NCI-H1417 treated with DMSO at 0.1 percent for 48 hours (cell line): ENCODE data around the gene FMN1.
"Not testable (repeated sequence)": the region's sequence is repeated elsewhere in the genome, so short reads cannot be mapped to it uniquely, and the experiment has no call there.

Source experiments
- DNase-seq: peaks from one replicate; lab custom pipeline; 2025; lab: John Stamatoyannopoulos, UW

FMN1 gene

DNA sequence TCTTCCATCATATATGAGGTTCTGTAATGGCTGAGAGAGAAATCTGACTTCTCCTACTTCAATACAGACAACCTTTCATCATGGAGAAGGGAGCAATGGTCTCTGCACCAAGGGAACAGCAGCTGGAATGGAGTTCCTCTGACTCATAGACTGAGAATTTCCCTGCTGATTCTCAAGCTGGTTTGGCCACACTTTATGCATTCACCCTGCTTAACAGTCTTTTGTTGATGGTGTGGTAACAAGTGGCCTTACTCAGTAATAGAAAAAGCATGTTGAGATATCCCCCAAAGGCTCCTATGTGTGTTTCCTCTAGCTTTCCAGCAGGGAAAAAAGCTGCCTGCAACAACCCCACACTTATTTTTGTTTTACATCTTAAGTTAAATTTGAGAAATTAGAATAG lies 338.6 kb downstream of the FMN1 start:
- no peak for DNase-seq

DNA sequence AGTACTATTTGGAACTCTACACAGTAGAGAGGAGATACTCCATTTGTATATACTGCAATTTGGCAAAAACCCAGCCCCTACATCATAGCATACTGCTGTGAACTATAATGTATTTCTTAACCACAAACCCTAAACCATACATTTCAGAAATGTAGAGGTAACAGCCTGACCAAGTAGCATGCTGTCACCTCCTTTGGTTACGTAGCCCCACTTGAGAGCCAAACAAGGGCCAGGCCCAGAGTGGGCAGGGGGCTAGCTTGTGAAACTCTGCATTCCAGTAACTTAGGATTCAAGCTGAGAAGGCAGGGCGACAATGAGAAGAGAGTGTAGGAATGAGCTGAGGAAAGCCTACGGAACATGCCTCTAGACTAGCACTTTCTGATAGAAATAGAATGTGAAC lies 340.9 kb downstream of the FMN1 start:
- DNase-seq, result no peak

- DNase-seq, result no peak
Observed at GRCh38 chr15:32852771-32853170, 341.7 kb downstream of the FMN1 start.

- DNase-seq, result no peak
Observed at GRCh38 chr15:32852017-32852416, 342.5 kb downstream of the FMN1 start.

DNA sequence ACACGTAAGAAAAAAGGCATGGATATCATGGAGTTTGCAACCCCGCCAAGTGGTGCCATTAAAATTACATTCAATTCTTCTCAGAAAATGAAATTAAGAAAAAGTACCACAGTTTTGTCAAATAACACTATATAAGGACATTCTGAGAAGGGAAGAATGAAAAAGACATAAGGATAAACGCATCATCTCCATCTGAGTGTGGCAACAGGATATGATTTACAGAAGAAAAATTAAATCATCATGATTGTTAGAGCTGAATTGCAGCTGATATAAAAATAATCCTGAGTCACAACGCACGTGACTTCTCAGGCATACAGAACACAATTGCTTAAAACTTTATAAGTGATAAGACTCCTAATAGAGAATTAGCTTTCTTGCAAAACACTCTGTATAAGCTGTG lies 342.9 kb downstream of the FMN1 start:
- no peak for DNase-seq

DNA sequence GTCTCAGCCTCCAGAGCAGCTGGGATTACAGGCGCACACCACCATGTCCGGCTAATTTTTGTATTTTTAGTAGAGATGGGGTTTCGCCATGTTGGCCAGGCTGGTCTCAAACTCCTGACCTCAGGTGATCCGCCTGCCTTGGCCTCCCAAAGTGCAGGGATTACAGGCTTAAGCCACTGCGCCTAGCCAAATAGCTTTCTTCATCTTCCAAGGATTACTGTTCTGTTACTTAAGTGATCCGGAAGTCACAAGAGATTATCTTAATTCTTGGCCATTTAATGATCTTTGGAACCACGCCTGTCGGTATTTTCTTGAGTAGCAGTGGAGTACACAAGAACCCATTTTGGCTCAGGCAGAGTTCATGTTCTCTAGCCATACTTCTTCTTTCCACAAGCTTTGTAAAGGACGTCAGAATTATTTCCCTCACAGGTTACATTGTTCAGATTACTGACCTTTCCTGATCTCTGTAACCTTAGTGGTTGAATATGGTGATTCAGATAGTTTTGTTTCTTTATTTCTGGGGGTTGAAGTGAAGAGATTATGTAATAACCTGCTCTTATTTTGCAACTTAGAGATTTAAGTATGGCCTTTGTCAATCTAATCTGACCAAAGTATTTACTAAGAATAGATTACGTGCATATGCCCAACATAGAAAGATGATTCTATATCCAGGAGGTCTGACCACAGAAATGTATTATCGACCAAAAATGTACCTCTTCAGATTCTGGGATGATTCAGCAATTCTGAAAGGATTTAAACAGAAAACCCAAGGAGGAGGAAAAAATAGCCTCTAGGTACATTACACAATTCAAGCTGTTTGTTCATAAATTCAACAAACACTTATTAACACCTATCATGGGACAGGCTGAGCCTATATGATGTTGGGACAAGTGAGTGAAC lies 344.5 kb downstream of the FMN1 start:
- no peak for DNase-seq

GRCh38 chr15:32846671-32847070 lies 347.8 kb downstream of the FMN1 start:
- not testable (repeated sequence) for DNase-seq

DNA sequence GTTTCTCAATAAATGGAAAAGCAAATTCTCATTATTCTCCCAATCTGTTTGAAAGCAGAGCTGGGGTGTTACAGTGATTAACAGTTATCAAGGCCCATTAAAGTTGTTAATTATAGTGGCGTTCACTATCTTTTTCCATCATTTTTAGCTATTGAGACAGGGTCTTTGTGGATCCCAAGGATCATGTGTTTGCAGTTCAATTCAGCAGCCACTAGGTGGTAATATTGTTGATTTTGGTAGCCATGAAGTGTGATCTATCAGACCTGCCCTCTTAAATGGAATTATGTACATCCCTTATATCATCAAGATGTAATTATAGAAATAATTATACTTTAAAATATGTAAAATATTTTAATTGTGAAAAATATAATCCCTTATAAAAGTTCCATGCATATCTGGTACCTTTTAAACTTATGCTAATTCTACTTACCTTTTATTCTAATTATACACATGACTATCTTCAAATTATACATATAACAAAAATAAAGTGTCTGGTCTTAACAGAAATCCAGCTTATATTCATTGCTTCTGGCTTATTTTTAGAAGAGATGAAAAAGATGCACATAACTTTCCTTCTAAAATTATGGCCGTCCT lies 350.3 kb downstream of the FMN1 start:
- DNase-seq, result no peak

DNA sequence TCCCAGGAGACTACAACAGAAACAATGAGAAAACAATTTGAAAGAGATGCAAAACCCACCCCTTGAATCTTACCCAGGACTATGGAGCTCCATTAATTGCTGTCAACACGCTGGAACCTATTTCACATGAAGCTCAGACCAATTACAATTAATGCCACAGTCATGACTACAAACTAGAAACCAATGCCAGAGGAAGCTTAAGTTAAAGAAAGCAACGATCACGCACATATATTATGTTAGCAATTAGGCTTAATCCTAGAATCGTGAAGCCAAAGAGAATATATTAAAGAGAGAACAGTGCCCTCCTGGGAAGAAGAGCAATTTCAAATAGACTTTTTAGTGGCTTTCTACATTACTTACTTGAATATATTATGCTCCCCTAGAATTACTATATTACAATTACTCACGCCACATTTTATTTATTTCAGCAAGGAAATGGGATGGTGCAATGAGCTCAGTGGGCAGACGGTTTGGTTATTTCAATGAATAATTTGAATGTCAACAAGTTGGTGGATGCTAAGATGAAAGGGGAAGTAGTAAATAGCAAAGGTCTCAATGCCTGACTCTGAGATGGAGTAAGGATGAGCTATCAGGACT lies 351.2 kb downstream of the FMN1 start:
- no peak for DNase-seq

GRCh38 chr15:32842081-32842480 lies 352.4 kb downstream of the FMN1 start:
- DNase-seq, result no peak

DNA sequence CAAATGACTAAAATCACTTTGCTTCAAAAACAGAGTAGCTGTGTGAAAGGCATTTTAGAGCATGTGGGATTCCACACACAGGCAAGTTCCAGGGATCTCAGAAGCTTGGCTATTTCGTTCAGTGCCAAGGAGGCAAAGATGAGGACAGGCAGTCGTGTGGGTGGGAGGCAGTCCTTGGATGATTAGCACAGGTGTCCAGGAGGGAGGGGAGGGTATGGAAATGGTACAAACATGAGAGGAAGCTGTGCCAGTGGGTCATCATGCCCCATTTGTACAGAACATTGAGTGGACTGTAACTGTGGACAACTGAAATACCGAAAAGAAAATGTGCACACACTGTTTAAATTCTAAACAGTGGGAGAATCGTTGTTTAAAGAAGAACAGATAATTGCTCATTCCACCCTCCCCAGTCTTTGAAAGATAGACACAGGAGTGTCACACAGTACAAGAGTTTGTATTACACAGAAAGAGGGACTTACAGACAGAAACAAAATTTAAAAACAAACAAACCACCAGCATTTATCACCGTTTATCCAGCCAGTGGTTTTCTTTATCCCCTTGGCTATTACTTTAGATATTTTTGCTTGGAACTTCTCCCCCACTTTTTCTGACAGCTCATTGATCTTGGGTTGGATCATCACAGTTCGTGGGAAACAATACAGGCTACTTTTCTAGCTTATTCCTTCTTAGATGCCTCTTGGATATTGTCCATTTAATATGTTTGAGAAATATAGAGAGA lies 353.8 kb downstream of the FMN1 start:
- no peak for DNase-seq

DNA sequence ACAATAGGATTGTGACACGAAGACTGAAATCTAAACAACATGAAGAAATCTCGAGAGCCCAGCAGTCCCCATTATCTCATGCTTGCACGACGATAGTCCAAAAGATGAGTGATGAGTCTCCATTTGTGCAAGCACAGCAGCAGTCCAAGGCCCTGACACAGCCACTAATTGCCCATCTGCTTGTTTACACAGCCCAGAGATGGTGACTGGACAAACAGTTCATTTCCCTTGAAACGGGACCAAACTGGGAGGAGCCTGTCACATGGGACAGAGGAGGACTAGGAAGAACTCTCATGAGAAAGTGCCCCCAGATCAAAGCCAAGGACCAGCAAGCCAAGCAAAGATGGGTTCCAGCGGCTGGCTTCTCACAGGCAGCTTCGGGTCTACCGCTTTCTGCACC lies 355.7 kb downstream of the FMN1 start:
- DNase-seq, result no peak

DNA sequence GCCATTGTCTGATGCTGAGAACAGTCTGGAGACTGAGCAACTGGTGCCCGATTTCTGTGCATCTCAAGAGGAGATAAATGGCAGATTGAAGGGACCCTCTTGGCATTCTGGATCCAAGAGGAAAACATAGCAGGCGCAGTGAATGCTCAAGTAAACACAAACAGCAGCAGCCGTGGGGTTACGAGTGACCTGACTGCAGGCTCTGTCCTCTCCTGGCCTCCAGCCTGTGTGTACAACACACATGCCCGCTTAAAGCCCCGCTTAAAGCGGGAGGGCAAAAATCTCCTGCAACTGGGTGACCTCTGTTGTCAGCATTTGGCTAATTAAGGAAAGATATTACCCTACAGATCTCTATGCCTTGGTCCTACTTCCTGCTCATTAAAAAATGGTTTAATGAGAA lies 356.2 kb downstream of the FMN1 start:
- DNase-seq, result no peak

- no peak for DNase-seq
Observed at GRCh38 chr15:32837935-32838334, 356.6 kb downstream of the FMN1 start.

- DNase-seq, result no peak
Observed at GRCh38 chr15:32834156-32834555, 360.4 kb downstream of the FMN1 start.

GRCh38 chr15:32833379-32833821 lies 361.1 kb downstream of the FMN1 start:
- DNase-seq, result no peak

DNA sequence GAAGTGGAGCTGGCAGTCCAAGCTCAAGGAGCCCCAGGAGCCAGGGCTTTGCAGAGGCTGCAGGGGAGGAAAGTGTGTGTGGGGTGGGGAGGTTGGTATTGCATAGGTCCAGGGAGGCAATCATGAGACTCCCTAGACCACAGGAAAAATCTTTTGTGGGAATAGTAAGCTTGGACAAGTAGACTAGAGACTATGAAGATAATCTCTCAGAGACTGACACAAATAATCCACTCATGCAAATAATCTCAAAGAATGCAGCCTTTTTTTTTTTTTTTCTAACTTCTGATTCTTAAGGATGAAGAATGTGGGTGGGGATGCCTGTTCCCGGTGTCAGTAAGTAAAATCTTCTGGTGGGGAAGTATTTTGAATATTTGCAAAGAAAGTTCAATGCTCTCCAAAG lies 363.0 kb downstream of the FMN1 start:
- DNase-seq, result no peak

DNA sequence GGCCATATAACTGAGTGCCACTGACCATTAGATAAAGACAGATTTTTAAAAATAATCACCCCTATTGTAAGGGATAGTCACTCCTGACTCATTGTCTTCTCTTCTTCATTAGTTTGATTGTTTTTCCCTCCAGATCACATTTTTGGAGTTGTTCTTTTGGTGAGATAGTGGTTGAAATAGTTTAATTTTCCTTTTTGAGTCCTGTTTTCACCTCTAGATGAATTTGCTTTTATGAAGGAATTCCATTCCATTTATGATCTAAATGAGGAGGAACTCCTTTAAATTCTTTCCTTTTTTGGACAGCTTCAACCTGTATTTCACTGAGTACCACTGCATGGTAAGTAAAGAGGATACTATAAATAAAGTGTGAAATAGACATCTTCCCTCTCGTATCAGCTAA lies 364.3 kb downstream of the FMN1 start:
- no peak for DNase-seq

GRCh38 chr15:32829436-32829835 lies 365.1 kb downstream of the FMN1 start:
- DNase-seq, result no peak

DNA sequence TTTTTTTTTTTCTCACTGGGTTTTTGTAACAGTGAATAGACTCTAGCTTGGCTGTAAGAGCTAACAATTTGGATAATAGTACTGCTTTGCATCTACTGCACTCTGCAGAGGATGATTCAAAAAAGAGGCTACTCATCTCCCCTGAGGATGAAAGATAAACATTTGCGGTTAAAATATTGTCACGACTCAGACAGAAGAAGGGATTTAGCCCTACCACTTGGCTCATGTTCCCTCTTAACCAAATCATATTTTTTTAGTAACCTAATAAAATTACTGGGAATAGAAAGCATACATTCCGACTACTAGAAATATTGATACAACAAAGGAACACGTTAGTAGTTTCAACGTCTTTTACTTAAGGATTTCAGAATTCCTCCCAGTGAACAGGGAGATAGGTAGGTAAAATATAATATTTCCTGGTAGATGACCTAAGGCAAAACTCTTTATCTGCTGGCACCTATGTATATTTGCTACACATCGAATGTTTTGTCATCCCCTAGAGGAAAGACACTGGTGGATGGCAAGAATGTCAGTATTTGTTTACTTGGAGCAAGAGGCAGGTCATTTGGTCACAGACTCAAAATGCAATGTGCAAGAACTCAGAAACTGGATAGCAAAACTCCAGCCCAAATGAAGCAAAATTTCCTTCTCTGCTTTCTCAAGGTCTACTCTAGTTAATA lies 365.9 kb downstream of the FMN1 start:
- DNase-seq, result no peak

DNA sequence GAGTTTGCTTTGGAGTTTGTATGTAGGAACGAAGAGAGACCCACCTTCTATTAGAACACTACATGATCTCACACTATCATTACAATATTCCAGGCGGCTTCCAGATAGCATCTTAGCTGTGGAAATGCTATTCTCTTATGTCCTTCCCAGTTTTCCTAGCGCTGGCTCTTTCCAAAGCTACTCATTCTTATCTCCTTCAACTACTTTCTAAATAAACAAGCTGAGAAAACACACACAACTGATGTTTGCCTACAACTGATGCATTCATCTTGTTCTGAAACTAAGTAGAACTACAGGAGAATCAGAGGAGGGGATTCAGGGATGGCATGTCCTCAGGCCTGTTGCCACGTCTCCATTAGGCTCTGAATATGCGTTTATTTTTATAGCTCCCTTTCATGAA lies 367.8 kb downstream of the FMN1 start:
- DNase-seq, result no peak

- no peak for DNase-seq
Observed at GRCh38 chr15:32825219-32825618, 369.3 kb downstream of the FMN1 start.
